ENCODE results near the gene PTPRM. TPM values are rescaled to one million over a fixed set of nuclear protein-coding genes. Genes with fewer than 3 reads are reported as not detected.

PTPRM gene
- total and polyA plus RNA-seq, 5 donors from 2014 or later, result 1.1 to 4.6 (median 3.6) TPM

DNA sequence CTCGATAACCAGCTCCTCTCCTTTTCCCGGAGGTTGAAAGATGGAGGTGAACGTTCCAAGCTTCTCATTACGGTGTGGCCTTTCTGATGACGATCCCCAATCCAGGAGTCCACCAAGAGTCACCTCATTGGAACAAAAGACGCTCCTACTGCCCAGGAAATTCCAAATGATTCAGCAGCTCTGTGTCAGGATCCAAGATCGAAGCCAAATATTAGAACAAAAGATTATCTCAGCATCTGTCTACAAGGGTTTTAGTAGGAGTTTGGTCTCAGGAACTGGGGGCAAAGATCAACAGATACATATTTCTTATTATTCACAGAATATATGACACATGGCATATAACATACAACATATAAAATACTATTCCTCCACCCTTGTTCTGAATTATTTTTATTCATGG, 881.0 kb downstream of the PTPRM start:
- Histone ChIP-seq H3K9me3 (ENCODE audit: control insufficient read depth in 2 of 2, low read length in 2 of 2) (no peaks in the 10 kb centered on the region), H3K4me3 (ENCODE audit: low read depth, low read length) (no peak overlapping the region), H3K36me3 (ENCODE audit: control insufficient read depth, insufficient read depth, low read length) (no peaks in the 10 kb centered on the region), H3K4me1 (ENCODE audit: control insufficient read depth, insufficient read depth, low read length, poor library complexity, severe bottlenecking) (no peaks in the 10 kb centered on the region), H3K27ac (ENCODE audit: insufficient read depth, low read length, poor library complexity, severe bottlenecking) (no peak overlapping the region), H3K27me3 (ENCODE audit: control insufficient read depth, insufficient read depth, low read length) (no peaks in the 10 kb centered on the region)
- H3K36me3 Mint-ChIP-seq, result no peaks in the 10 kb centered on the region
- DNase-seq, result no peak
- no peak for ATAC-seq (ENCODE audit: low read depth in 2 of 2)
- H3K27ac Mint-ChIP-seq, result no peak overlapping the region
- peaks cover 11% of the 10 kb centered on the region for H3K27me3 Mint-ChIP-seq
- no peak overlapping the region for H3K4me3 Mint-ChIP-seq
- peaks cover 0 to 7% (median under 1%) of the 10 kb centered on the region in 7 donors for H3K9me3 Mint-ChIP-seq
- H3K4me1 Mint-ChIP-seq, result no peaks in the 10 kb centered on the region

DNA sequence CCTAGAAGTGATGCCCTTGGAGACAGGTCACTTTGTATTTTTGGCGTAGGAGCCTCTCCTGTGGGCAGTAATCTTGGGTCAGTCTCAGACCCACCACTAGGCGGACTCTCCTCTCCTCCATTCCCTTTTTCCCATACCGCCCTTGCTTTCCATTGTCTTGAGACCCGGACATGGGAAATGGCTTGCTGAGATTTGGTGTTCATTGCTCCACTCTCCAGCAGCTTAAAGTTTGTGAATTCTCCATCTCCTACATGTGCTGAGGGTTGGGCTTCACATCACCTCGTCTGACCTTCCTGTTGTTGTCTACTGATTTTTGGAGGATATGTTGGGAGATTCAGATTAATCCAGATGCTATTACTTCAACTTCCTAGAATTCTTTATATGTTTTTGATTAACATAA, 882.9 kb downstream of the PTPRM start:
- ATAC-seq (ENCODE audit: low read depth in 2 of 2) (no peak), DNase-seq (no peak)
- peaks cover 0 to 2% (median 1%) of the 10 kb centered on the region in 7 donors for H3K9me3 Mint-ChIP-seq
- Histone ChIP-seq H3K27me3 (ENCODE audit: control insufficient read depth, insufficient read depth, low read length) (no peaks in the 10 kb centered on the region), H3K9me3 (ENCODE audit: control insufficient read depth in 2 of 2, low read length in 2 of 2) (no peaks in the 10 kb centered on the region), H3K4me3 (ENCODE audit: low read depth, low read length) (no peak overlapping the region), H3K4me1 (ENCODE audit: control insufficient read depth, insufficient read depth, low read length, poor library complexity, severe bottlenecking) (no peaks in the 10 kb centered on the region), H3K36me3 (ENCODE audit: control insufficient read depth, insufficient read depth, low read length) (no peaks in the 10 kb centered on the region), H3K27ac (ENCODE audit: insufficient read depth, low read length, poor library complexity, severe bottlenecking) (no peak overlapping the region)
- no peak overlapping the region for H3K27ac Mint-ChIP-seq
- H3K36me3 Mint-ChIP-seq, result no peaks in the 10 kb centered on the region
- peaks cover 11% of the 10 kb centered on the region for H3K27me3 Mint-ChIP-seq
- no peak overlapping the region for H3K4me3 Mint-ChIP-seq
- no peaks in the 10 kb centered on the region for H3K4me1 Mint-ChIP-seq

DNA sequence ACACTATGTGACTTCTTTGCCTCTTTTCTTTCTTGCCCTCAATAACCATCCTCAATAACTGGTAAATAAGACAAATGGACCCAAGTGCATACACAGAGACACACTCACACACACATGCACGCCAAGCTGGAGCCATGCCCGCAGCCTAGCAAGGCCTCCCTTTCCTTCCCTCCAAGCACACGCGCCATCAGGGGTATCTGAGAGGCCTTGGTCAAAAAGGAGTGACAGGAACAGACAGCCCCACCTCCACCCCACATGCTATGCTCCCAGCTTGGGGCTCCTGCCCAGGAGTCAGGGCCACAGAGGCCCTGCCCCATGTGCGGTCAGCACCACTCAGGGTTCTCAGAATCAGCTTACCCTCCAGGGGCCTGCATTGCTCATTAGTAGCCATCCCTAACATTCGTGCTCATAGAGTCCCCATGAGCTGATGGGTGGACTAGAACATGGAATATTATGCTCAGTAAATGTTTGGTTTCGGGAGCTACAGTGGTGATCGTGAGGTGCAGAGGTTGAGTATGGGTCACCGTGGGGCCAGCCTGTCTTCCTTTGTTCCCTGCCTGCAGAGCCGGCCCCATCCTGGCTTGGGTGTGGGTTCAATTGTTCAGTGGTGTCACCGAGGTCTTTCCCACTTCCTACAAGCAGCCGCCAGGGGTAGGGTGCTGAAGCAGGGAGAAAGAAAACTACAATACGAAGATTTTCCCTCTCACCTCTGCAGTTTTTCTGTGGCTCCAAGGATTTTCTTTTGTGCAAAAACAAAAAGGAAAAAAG, 884.0 kb downstream of the PTPRM start:
- Mint-ChIP-seq H3K4me3 (no peak overlapping the region), H3K4me1 (no peaks in the 10 kb centered on the region), H3K27me3 (peaks cover 11% of the 10 kb centered on the region), H3K9me3 (peaks cover 0 to 5% (median 2%) of the 10 kb centered on the region in 7 donors), H3K36me3 (no peaks in the 10 kb centered on the region), H3K27ac (no peak overlapping the region)
- H3K9me3 ChIP-seq (ENCODE audit: control insufficient read depth in 2 of 2, low read length in 2 of 2), result no peaks in the 10 kb centered on the region
- no peak for ATAC-seq (ENCODE audit: low read depth in 2 of 2)
- H3K4me3 ChIP-seq (ENCODE audit: low read depth, low read length), result no peak overlapping the region
- H3K36me3 ChIP-seq (ENCODE audit: control insufficient read depth, insufficient read depth, low read length), result no peaks in the 10 kb centered on the region
- no peaks in the 10 kb centered on the region for H3K27me3 ChIP-seq (ENCODE audit: control insufficient read depth, insufficient read depth, low read length)
- DNase-seq, result no peak
- no peak overlapping the region for H3K27ac ChIP-seq (ENCODE audit: insufficient read depth, low read length, poor library complexity, severe bottlenecking)
- no peaks in the 10 kb centered on the region for H3K4me1 ChIP-seq (ENCODE audit: control insufficient read depth, insufficient read depth, low read length, poor library complexity, severe bottlenecking)

DNA sequence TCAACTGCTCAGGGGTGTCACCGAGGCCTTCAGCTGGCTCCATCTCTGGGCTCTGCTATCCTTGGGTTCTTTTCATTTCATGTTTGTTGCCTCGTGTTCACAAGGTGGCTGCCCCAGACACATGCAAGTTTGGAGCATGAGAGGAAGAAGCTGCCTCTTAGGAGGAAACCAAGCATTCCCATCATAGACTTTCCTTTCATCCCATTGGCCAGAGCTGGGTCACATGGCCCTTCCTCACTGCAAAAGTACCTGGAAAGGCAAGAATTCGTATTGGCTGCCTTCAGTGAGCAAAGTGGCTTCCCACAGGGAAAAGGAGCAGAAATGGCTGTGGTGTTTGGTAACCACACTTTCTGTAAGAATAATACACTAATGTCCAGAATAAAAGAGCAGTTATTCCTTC, 886.4 kb downstream of the PTPRM start:
- no peaks in the 10 kb centered on the region for H3K4me1 Mint-ChIP-seq
- no peaks in the 10 kb centered on the region for H3K27me3 ChIP-seq (ENCODE audit: control insufficient read depth, insufficient read depth, low read length)
- ATAC-seq (ENCODE audit: low read depth in 2 of 2), result no peak
- peaks cover 7% of the 10 kb centered on the region for H3K27me3 Mint-ChIP-seq
- no peak for DNase-seq
- no peak overlapping the region for H3K4me3 ChIP-seq (ENCODE audit: low read depth, low read length)
- no peak overlapping the region for H3K27ac Mint-ChIP-seq
- no peak overlapping the region for H3K27ac ChIP-seq (ENCODE audit: insufficient read depth, low read length, poor library complexity, severe bottlenecking)
- H3K4me3 Mint-ChIP-seq, result no peak overlapping the region
- H3K4me1 ChIP-seq (ENCODE audit: control insufficient read depth, insufficient read depth, low read length, poor library complexity, severe bottlenecking), result no peaks in the 10 kb centered on the region
- H3K9me3 ChIP-seq (ENCODE audit: control insufficient read depth in 2 of 2, low read length in 2 of 2), result no peaks in the 10 kb centered on the region
- H3K36me3 ChIP-seq (ENCODE audit: control insufficient read depth, insufficient read depth, low read length), result no peaks in the 10 kb centered on the region
- no peaks in the 10 kb centered on the region for H3K36me3 Mint-ChIP-seq
- H3K9me3 Mint-ChIP-seq, result peaks cover 0 to 4% (median 1%) of the 10 kb centered on the region in 7 donors

GRCh38 chr18:8454136-8454535, 887.0 kb downstream of the PTPRM start:
- Mint-ChIP-seq H3K4me1 (no peaks in the 10 kb centered on the region), H3K9me3 (peaks cover 0 to 4% (median 1%) of the 10 kb centered on the region in 7 donors), H3K36me3 (no peaks in the 10 kb centered on the region), H3K27ac (no peak overlapping the region), H3K27me3 (peaks cover 4% of the 10 kb centered on the region), H3K4me3 (no peak overlapping the region)
- Histone ChIP-seq H3K9me3 (ENCODE audit: control insufficient read depth in 2 of 2, low read length in 2 of 2) (no peaks in the 10 kb centered on the region), H3K36me3 (ENCODE audit: control insufficient read depth, insufficient read depth, low read length) (no peaks in the 10 kb centered on the region), H3K4me1 (ENCODE audit: control insufficient read depth, insufficient read depth, low read length, poor library complexity, severe bottlenecking) (no peaks in the 10 kb centered on the region), H3K4me3 (ENCODE audit: low read depth, low read length) (no peak overlapping the region), H3K27me3 (ENCODE audit: control insufficient read depth, insufficient read depth, low read length) (no peaks in the 10 kb centered on the region), H3K27ac (ENCODE audit: insufficient read depth, low read length, poor library complexity, severe bottlenecking) (no peak overlapping the region)
- ATAC-seq (ENCODE audit: low read depth in 2 of 2) (no peak), DNase-seq (no peak)

- Histone ChIP-seq H3K9me3 (ENCODE audit: control insufficient read depth in 2 of 2, low read length in 2 of 2) (no peaks in the 10 kb centered on the region), H3K27ac (ENCODE audit: insufficient read depth, low read length, poor library complexity, severe bottlenecking) (no peak overlapping the region), H3K4me1 (ENCODE audit: control insufficient read depth, insufficient read depth, low read length, poor library complexity, severe bottlenecking) (no peaks in the 10 kb centered on the region), H3K36me3 (ENCODE audit: control insufficient read depth, insufficient read depth, low read length) (no peaks in the 10 kb centered on the region), H3K27me3 (ENCODE audit: control insufficient read depth, insufficient read depth, low read length) (no peaks in the 10 kb centered on the region), H3K4me3 (ENCODE audit: low read depth, low read length) (no peak overlapping the region)
- H3K4me3 Mint-ChIP-seq, result no peak overlapping the region
- H3K9me3 Mint-ChIP-seq, result peaks cover 0 to 4% (median 1%) of the 10 kb centered on the region in 7 donors
- no peaks in the 10 kb centered on the region for H3K4me1 Mint-ChIP-seq
- no peak overlapping the region for H3K27ac Mint-ChIP-seq
- DNase-seq (no peak), ATAC-seq (ENCODE audit: low read depth in 2 of 2) (no peak)
- no peaks in the 10 kb centered on the region for H3K27me3 Mint-ChIP-seq
- H3K36me3 Mint-ChIP-seq, result no peaks in the 10 kb centered on the region
Observed at GRCh38 chr18:8455661-8456614, 888.8 kb downstream of the PTPRM start.
